NCI-H146 (cell line): ENCODE data around the gene ASPHD2.

ENCODE experiments used
- DNase-seq: peaks from one replicate; lab custom pipeline; 2025; lab: John Stamatoyannopoulos, UW

ASPHD2 gene

DNA sequence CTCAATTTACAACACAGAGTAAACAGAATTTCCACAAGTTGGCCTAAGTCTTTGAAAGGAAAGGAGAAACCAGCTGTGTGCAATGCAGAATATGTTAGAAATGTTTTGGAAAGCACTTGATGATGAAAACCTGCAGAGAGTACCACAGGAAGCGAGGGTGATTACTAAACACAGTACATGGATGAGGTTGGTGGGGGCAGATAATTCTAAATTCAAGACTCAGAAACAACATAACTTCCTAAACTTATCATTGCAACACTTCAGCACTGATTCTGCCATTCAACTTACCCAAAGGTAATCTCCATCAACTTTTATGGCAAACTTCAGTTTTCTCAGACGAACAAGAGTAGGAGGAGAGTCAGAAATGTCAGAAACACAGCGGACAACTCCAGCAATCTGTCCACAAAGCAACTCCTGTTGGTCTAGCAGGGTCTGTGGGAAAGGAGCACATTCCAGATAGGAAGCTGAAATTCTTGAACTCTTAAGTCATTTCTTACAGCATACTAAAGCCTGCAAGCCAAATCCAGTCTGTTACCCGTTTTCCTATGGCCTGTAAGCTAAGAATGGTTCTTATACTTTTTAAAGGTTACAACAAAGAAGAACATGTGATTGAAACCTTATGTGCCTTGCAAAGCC is 47.8 kb downstream of the ASPHD2 start:
- DNase-seq, result no peak

DNA sequence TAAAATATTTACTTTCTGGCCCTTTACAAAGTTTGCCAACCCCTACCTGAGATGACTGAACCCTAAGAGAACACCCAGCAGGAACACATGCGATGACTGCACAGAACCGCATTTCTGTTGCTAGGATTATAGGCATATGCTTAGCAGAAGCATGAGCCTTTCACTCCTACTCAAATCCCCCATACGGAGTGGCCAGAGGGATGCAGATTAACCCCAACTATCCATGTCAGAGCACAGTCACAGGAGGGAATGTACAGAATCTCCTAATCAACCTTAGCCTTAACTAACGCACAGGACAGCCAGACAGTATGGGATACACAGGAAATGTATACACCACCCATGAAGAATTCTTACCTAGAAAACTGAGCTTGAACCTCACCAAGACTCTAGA is 48.3 kb downstream of the ASPHD2 start:
- no peak for DNase-seq

DNA sequence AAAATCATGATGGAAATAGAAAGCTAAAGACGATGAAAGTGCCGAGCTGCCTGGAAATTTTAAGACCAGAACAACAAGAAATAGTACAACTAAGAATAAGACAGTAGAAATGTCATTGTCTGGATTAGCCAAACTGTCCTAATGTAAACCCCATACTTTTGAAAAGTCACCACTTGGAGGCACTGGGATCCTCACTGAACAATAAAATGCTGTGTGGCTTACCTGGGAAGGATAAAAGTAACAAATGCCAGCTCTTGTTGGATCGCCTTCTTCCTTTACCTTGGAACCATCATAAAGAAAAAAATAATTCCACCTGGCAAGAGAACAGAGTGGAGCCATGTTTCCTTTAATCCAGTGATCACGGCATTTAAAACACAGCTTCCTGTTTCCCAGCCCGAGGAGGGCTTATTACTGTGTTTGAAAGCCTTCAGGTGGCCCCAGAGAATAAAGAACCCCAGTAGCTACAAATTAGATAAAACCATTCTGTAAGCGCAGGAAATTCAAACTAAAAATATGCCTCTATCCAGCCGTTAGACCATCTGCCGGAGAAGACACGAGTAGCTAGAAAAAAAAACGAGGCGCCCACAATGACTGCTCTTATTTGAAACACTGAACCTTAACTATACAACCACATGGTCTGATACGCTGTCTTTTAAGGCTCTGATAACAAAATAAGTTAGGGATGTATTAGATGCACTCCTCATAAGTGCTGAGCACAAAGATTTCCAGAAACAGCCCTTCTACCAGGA is 50.2 kb downstream of the ASPHD2 start:
- DNase-seq, result peak; percentile 86

DNA sequence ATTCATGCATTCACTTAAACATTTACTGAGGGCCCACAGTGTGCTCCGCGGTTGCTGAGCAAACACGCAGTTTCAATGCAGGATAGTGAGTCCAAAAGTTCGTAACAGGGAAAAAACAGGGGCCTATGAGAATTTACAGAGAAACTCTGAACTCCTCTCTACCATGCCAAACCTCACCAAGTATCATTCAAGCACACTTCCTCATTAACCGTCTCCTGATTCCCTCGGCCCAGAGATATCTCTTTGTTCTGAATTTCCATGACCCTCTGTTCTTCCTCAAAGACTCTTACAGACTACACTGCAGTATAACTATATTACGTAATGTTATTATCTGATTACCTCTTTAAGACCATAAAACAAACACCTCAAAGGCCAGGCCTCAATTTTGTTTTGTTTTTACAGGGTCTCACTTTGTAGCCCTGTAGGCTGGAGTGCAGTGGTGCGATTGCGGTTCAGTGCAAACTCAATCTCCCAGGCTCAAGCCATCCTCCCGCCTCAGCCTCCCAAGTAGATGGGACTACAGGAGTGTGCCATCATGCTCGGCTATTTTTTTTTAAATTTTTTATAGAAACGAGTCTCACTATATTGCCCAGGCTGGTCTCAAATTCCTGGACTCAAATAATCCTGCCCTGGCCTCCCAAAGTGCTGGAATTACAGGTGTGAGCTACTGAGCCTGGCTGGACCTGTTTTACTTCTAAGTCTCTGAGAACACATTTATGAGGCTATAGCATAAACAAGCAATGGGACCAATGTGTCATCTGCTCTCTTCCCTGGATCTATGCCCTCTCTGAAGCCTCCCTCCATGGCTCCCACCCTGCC is 50.9 kb downstream of the ASPHD2 start:
- peak; percentile 33 for DNase-seq

DNA sequence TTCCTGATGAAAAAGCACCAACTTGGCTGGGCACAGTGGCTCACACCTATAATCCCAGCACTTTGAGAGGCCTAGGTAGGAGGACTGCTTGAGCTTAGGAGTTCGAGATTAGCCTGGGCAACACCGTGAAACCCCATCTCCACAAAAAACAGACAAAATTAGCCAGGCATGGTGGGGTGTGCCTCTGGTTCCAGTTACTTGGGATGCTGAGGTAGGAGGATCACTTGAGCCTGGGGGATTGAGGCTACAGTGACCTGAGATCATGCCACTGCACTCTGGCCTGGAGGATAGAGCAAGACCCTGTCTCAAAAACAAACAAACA is 51.5 kb downstream of the ASPHD2 start:
- DNase-seq, result no peak

DNA sequence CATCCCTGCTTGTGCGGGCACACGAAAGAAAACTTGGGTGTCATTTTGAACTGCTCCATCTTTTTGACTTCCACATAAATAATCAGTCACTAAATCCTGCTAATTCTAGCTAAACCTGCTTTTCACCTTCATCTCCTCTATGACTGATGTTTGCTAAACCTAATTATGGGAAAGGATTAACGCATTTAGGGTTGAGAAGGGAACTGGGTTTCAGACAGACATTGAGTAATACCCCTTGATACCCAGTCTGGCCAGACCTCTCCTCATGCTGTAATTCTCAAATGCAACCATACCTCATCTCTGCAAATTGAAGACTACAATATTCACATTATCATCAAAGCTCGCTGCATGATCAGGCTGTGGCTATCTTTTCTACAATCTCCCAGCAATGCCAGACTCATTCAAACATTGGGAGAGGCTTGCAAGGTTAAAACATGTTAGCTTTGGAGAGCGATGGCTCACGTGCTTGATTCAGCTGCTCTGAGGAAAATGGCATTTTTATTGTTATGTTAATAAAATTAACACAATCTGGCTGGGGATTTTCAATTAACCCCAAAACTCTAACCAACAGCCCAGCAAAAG is 52.1 kb downstream of the ASPHD2 start:
- DNase-seq, result no peak

DNA sequence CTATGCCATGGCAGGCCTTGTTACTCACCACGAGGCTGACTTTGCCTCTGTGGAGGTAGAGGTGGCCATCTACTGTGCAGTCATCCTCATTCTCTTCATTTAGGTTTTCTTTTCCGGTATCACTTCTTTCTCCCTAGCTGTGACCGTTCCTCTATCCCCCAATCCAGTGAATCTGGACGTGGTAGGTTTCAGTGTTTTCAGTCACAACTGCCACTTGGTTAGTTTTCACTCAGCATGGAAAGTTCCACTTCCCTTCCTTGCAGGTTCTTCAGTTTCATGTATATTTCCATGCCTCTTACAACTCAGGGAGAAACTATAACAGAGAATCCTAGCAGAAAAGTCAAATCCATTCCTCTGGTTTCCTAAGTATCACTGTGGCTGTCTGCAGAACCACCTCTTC is 52.6 kb downstream of the ASPHD2 start:
- DNase-seq, result no peak

DNA sequence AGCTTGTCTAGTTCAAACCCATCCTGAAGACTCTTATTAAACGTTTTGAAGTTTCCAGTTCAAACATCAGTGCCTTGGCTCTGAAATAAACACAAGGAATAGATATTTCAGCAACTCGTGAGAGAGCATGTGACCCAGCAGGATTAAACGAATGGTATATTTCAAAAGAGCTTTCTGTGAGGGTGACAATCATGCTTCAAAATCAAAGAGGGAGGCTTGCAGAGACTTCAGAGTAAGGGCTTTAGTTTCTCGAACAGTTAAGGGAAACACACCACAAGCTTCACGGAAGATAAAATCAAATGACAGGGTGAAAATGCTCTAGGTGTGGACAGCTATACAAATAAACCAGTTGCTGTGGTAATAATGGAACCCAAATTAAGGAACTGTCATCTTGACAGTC is 53.1 kb downstream of the ASPHD2 start:
- no peak for DNase-seq

DNA sequence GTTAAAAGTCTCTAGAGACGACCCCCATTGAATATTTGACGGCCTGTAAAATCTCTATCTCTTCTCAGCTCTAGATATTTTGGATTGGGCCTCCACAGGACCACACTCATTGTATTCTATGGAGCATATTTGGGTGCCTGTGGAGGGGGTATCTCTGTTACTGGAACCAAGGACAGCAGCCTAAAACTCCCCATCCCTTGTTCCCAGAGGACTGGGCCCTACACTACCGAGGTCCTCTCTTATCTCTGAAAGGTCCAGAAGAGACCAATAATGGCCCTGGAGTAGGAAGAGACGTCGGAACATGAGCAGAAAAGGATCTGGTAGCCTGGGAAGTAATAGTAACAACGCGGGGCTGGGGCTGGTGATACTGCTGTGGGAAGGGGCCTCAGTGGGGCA is 54.0 kb downstream of the ASPHD2 start:
- DNase-seq, result no peak

DNA sequence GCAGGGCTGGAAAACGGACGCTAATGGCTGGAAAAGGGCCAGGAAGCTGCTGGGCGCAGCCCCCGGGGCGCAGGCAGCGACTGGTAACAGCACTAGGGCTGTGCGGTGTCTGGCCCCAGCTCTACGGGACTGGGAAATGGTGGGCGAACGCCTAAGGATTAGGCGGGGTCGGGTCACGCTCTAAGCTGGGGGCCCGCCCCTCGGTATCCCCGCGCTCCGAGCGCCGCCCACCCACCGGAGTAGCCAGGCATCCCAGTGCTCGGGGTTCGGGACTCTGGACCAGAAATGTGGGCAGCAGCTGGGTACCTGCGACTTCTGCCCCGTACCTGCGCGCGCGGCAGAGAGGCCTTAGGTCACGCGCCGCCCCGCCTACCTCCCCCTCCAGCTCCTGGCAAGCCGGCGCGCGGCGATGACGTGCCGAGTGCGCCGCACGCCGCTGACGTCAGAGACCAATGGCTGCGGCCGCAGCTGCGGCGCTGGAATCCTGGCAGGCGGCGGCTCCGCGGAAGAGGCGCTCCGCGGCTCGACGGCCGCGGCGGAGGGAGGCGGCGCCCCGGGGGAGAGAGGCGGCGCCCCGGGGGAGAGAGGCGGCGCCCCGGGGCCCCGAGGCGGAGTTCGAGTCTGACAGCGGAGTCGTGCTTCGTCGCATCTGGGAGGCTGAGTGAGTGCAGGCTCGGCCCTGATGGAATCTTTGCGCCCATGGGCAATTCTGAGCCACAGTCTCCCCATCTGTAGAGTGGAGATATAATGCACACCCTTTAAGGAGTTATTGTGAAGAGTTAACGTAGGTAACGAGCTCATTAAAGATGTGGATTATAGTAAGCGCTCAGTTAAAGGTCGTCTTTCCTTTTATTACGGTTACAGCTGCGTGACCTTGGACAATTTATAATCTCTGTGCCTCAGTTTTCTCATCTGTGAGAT is 54.6 kb downstream of the ASPHD2 start, which contains the start of the genes HPS4 and SRRD:
HPS4 (minus strand) TSS at position 345 of the 921 bp plus-strand sequence. CDS start 2,021 bp downstream, outside the sequence.
SRRD (plus strand) TSS at position 439 of the 921 bp plus-strand sequence; CDS start at position 453, 14 bp downstream.
- DNase-seq, result peak; percentile 90

DNA sequence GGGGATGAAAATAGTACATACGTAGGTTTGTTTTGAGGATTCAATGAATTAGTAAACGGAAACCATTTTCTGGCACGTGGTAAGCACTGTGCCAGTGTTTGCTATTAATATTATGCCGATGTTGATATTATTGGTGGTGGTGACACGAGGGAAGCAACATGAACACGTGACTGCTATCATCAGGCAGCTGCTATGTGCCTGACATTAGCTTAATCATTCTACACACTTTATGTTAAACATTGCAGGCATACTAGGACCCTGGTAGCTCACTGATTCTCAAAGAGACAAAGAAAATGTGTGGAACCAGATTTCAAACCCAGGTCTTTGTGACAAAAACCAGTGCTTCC is 55.3 kb downstream of the ASPHD2 start:
- DNase-seq, result no peak

DNA sequence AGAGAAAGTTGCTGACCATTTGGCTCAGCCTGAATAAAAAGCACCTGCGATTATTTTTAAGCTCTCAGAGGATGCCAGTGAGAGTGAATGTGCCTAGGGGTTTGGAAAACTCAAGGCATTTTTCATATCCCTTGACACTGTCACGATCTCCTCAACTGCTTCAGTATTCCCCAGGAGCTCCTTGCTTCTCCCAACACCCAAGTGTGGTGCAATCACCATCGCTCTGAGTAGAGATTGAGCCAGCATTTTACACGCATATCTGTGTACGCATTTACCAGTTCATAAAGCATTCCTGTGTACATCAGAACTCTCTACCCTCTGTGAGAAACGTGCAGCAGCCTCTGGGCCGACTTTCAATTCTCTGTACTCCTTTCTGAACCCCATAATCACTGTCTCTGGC is 56.0 kb downstream of the ASPHD2 start:
- DNase-seq, result no peak

DNA sequence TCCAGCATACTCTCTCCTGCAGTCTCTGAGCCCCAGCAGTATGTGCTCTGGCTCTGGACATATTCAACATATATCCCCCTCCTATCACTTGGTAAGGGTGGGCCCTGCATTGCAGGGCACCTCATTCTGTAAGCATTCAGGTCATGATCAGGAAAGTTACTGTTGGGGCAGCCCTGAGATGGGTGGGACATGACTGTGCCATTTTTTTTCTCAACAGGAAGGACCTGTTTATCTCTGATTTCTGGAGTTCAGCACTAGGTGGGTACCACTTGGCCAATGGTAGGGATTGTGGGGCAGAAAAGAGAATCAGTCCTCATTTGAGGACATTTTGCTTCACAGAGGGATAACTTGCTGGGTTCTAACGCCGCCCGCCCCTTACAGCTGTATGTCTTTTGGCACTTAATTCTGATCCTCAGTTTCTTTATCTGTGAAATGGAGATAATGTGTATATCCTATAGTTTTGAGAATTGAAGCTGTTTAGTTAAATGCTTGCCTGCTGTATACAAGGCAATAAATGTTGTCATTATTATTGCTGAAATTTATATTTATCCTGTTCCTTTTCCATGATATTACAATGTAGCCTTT is 56.8 kb downstream of the ASPHD2 start:
- DNase-seq, result no peak

DNA sequence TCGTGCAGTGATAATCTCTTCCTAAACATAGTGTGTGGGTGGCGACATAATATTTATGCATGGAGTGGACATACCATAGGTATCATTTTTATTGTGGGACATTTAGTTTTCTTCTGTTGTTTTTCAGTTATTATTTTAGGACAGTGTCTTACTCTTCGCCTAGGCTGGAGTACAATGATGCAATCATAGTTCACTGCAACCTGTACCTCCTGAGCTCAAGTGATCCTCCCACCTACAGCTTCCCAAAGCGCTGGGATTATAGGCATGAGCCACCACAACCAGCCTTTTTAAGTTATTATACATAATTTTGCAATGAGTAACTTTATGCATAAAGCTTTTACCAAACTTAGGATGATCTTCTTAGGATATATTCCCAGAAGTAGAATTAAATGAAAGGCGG is 57.3 kb downstream of the ASPHD2 start:
- no peak for DNase-seq

DNA sequence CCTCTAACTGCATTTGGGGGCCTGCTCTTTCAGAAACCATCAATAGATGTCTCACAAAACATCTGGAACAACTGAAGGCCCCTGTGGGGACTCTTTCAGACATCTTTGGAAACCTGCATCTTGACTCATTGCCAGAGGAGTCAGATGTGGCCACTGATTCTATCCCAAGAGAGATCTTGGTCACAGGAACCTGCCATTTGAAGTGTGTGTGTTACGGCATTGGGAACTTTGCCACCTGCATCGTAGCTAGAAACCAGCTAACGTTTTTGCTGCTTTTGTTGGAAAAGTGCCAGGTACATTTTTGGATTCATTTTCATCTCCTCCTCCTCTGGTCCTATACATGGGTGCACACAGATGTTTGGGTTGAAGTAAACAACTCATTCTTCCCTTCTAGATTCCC is 58.9 kb downstream of the ASPHD2 start:
- DNase-seq, result no peak

DNA sequence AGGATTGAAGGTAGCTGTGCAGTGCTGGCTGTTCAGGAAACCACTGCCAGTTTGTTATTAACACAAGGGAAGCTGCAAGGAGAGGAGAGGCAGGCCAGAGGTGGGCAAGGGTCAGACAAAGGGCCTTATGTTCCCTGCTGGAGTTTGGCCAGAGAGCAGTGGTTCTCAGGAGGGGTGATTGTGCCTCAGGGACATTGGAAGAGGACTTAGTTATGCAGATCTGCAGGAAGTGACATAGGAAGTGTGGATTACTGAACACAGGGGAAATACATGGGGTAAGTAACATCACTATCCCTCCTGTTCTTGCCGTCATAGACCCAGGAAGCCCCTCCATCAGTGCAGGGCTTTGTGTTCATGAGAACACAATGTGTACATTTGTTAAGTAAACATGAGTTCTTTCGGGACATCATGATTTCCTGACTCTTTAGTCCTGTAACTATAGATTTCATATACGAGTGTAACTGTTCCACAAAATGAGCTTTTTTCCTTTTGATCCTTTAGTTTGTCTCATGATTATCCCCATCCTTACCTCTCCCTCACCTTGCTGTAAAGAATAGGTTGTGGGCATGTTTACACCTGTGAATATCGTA is 60.5 kb downstream of the ASPHD2 start:
- no peak for DNase-seq

DNA sequence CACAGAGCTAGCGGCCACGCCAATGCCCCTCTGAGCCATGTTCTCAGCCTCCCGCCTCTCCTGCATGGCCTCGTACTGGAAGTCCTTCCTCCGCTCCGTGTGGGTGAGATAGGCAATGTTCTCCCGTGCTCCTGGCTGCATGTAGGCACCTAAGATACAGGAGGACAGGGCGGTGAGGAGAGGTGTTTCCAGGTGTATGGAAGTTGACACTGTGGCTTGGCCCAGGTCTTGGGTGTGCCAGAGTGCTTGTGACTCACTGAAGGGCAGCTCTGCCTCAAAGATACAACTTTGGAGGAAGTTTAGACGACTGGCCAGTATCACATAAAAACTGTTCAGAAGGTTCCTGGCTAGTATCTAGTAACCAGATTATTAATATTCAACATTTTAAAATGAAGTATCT is 63.2 kb downstream of the ASPHD2 start:
- no peak for DNase-seq

DNA sequence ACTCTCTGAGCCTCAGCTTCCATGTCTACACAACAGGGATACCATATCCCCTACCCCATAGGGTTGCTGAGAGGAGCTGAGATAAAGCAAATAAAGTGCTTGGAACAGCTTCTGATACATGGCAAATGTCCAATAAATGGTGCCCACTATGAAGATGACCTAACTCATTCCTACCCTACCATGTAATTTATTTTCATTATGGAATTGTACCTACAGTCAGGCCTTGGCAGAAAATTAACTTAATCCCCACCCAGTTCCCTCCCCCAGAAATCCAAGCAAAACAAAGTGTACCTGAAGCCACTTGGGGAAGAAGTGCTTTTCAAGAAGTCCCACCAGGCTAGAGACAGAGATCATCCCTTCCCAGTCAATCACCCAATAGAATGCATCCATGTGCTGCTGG is 65.4 kb downstream of the ASPHD2 start:
- DNase-seq, result no peak
